Activated CD8-positive, alpha-beta memory T cell treated with anti-CD3 and anti-CD28 coated beads for 1 hour (primary cell): ENCODE data around the gene RNF130.
"Not testable (repeated sequence)": the region's sequence is repeated elsewhere in the genome, so short reads cannot be mapped to it uniquely, and the experiment has no call there.

Experiments used
- DNase-seq, 2 donors: peaks; one replicate each; pipeline ENCODE4 v3.0.0-alpha.2; 2020; ENCODE audit warnings: low read depth in 1 of 2; ENCODE audit errors: extremely low read depth in 1 of 2

The RNF130 gene

DNA sequence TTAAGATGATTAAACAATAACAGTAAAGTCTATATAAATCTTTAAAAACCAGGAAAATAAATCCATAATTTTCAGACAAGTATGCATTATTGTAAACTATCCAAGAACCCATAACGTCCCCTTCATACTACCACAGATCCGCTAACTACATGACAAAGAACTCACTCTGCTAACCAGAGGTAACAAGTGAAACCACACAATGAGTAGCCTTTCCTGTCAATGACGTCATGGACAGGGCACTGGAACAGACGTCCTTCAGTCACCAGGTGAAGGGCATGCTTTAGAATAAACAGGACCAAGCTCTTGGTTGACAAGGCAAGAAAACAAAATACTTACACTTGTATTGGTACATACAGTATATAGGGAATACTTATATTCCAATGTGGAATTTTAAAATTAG lies 45.2 kb downstream of the RNF130 start:
- DNase-seq, result no peak

DNA sequence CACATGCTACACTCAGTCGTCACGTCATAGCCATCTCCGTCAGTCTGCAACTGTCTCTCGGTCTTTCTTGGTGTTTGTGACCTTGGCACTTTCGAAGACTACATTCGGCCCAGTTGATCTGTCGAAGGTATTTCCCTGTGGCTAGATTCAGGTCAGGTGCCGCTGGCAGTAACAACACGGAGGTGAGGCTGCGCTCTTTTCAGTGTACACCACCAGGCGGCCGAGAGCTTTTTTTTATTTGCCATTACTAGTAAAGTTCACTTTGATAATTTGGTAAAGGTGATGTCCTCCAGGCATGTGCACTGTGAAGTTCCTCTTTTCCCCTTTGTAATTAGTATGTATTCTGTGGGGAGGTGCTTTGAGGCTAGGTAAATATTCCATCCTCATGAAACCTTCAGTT lies 49.7 kb downstream of the RNF130 start:
- no peak for DNase-seq

DNA sequence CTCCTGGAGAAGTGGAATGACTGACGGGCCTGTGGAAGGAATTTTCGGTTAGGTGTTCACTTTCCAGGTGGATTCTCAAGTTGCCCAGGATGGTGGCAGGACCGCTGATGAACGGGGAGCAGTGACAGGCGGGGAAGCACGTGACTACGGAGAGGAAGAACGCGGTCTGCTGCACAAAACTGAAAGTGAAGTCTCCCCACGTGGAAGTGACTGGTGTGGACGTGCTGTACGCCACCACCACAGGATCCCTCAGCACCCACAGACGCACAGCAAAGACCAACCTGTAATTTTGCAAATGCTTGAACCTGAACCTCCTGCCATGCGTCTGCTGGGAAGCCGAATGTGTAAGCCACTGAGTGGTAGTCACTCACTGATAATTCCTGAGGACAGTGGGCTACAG lies 51.4 kb downstream of the RNF130 start:
- no peak for DNase-seq

GRCh38 chr5:180018347-180019060 lies 53.1 kb downstream of the RNF130 start:
- DNase-seq, result no peak

- not testable (repeated sequence) for DNase-seq
These were observed 56.0 kb downstream of the RNF130 start for GRCh38 chr5:180015523-180015922.

DNA sequence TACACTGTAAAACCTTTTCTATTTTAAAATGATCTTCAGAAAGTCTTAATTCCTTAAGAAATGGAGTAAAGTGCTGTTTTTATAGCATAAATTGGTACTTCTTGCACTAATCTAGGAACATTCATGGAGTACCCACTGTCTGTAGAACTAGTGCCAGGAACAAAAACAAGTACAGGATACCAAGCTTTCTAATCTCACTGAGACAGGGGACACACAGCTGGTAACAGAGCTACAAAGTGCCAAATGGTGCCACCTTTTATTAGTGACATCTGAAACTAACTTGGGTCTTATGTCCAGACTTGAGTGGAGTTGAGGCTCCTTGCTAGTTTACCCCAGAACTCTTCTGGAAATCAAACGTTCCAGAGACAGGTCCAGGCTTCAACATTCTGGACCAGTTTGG lies 57.9 kb downstream of the RNF130 start:
- no peak for DNase-seq

GRCh38 chr5:180012316-180012715 lies 59.2 kb downstream of the RNF130 start:
- DNase-seq, result no peak

GRCh38 chr5:180010636-180011035 lies 60.9 kb downstream of the RNF130 start:
- DNase-seq, result no peak

DNA sequence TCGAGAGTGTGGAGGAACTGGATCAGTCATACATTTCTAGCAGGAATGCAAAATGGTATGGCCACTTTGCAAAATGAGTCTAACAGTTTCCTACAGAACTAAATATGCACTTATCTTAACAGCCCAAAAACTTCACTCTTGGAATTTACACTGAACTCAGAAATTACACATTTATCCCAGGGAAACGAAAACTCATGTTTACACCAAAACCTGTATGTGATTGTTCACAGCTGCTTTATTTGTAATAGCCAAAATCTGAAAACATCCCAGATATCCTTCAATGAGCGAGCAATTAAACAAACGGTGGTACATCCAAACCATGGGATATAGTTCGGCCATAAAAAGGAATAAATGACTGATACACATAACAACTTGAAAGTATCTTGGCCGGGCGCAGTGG lies 62.0 kb downstream of the RNF130 start:
- no peak for DNase-seq

- no peak for DNase-seq
These were observed 63.1 kb downstream of the RNF130 start for GRCh38 chr5:180008433-180008832.

DNA sequence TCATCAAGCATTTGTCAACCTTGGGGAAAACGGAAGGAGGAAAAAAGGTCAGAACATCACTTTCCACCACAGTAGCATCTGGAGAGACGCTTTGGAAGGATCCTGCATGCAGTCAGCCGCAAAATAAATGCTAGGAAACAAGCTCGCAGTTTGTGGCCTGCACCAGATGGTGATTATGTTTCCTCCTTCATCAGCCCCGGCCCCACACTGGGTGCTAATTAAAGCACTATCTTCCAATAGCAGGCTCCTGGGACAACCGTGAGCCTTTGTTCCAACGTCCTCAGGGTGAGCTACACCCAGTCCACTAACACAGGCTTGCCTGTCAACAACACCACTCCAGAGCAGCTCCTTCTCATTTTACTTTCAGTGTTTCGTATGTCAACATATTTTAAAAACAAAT lies 64.0 kb downstream of the RNF130 start:
- DNase-seq, result no peak

GRCh38 chr5:180006141-180006540 lies 65.4 kb downstream of the RNF130 start:
- no peak for DNase-seq

GRCh38 chr5:180003127-180003526 lies 68.4 kb downstream of the RNF130 start:
- DNase-seq, result no peak

DNA sequence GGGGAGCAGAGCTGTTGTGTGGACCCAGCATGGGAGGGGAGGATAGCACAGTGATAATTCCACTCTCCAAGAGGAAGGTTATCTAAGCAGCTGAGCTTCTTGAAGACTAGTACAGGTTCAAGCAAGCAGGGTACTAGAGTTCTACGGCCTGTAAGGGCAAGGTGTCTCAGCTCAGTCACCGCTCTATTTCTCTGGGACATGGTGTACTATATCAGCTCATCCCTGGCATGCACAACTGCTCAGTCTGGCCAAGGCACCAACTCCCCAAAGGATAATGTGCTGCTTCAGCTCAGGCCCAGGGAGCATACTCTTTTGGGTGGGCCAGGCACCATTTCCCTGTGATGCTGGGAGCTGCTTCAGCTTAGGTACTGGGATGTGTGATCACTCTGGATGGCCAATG lies 69.8 kb downstream of the RNF130 start:
- DNase-seq, result no peak

GRCh38 chr5:180001136-180001535 lies 70.4 kb downstream of the RNF130 start:
- no peak for DNase-seq

- DNase-seq, result no peak
These were observed 73.1 kb downstream of the RNF130 start for GRCh38 chr5:179998485-179998884.

GRCh38 chr5:179994583-179995323 lies 76.8 kb downstream of the RNF130 start:
- no peak for DNase-seq

- DNase-seq, result not testable (repeated sequence)
These were observed 78.7 kb downstream of the RNF130 start for GRCh38 chr5:179992855-179993254.

DNA sequence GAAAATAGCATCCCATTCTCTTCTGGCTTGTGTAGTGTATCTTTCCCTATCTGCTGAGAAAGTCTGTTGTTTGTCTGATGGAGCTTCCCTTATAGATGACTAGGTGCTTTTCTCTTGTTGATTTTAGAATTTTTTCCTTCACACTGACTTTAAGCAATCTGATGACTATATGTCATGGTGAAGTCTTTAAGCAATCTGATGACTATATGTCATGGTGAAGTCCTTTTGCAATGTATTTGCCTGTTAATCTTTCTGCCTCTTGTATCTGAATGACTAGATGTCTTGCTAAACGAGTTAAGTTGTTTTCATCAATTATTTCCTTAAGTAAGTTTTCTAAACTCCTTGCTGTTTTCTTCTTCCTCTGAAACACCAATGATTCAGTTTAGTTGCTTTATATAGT lies 80.5 kb downstream of the RNF130 start:
- DNase-seq, result no peak

- not testable (repeated sequence) for DNase-seq
These were observed 81.0 kb downstream of the RNF130 start for GRCh38 chr5:179990525-179990924.

DNA sequence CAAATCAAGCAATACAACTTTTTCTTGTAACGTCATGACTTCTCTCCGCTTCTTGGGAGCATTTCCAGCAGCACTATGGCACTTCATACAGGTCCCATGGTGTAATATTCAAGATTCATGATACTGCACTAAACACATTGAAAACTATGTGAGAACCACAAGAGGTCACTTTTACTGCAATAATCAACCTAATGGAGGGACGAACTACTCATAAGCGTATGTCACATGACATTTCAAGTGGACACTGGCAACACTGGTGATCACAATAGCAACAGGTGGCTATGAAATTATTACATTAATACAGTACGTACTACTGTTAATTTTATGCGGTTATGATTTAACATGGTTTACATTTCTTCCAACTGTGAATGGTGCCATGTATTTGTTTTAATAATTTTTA lies 85.2 kb downstream of the RNF130 start:
- DNase-seq, result no peak

- DNase-seq, result no peak
These were observed 89.9 kb downstream of the RNF130 start for GRCh38 chr5:179981636-179982035.
